GM12878 (cell line): Measurements from ENCODE around the gene CATSPERD.

Experiments
- REST ChIP-seq: IDR thresholded peaks from 2 replicates; pipeline ENCODE4 v1.6.1; 2012; ENCODE audit warnings: mild to moderate bottlenecking, low read depth, low read length
- SMAD1 ChIP-seq: fragments of 450-650 bp; IDR thresholded peaks from 2 replicates; pipeline ENCODE4 v1.6.1; 2018; ENCODE audit warnings: mild to moderate bottlenecking, low read depth; ENCODE audit not compliant: partially characterized antibody
- SREBF2 ChIP-seq: IDR thresholded peaks from 2 replicates; pipeline ENCODE4 v1.6.1; 2012; ENCODE audit warnings: mild to moderate bottlenecking, low read length
- SUZ12 ChIP-seq: fragments of 200-600 bp; sonication (generic); IDR thresholded peaks from one replicate; pipeline ENCODE4 v1.6.1; 2018; ENCODE audit warnings: antibody characterized with exemption, mild to moderate bottlenecking; ENCODE audit not compliant: unreplicated experiment
- ZBTB11 ChIP-seq: fragments of 450-650 bp; formaldehyde crosslinking; IDR thresholded peaks from 2 replicates; pipeline ENCODE4 v1.5.0; 2022; ENCODE audit warnings: mild to moderate bottlenecking, missing genetic modification characterization
- ZNF24 ChIP-seq: fragments of 450-650 bp; IDR thresholded peaks from 2 replicates; pipeline ENCODE4 v1.6.1; 2017; ENCODE audit warnings: antibody characterized with exemption, mild to moderate bottlenecking
- ZSCAN29 ChIP-seq: fragments of 450-650 bp; IDR thresholded peaks from 2 replicates; pipeline ENCODE4 v1.6.1; 2017; ENCODE audit warnings: mild to moderate bottlenecking, moderate library complexity

GRCh38 chr19:5749505-5749904, 29.1 kb downstream of the CATSPERD start:
- no peak for TF ChIP-seq SREBF2
- TF ChIP-seq SUZ12 = no peak
- TF ChIP-seq ZSCAN29 = no peak
- TF ChIP-seq REST = no peak
- TF ChIP-seq ZNF24 = no peak
- no peak for TF ChIP-seq ZBTB11 (CRISPR knock-in tag)
- no peak for TF ChIP-seq SMAD1
